Right renal cortex interstitium (tissue), 3 donors: ENCODE results near the gene AGPAT4. TPM values are rescaled to one million over a fixed set of nuclear protein-coding genes. Genes with fewer than 3 reads are reported as not detected.
"Not testable (repeated sequence)": the region's sequence is repeated elsewhere in the genome, so short reads cannot be mapped to it uniquely, and the experiment has no call there.

Experiments
- DNase-seq, 3 donors: peaks; one replicate each; pipeline ENCODE4 v3.0.0-alpha.2; 2013; ENCODE audit warnings: low read depth in 3 of 3, low spot score in 2 of 3
- polyA plus RNA-seq, 3 donors: library from polyadenylated mRNA; unstranded; fragments of 120-200 nt; gene quantifications; one replicate each; pipeline ENCODE4 v1.2.1, GENCODE V29; 2013; ENCODE audit not compliant: insufficient read length in 3 of 3

Gene AGPAT4
- polyA plus RNA-seq, 3 donors, result 16.3 to 19.4 (median 17.9) TPM

DNA sequence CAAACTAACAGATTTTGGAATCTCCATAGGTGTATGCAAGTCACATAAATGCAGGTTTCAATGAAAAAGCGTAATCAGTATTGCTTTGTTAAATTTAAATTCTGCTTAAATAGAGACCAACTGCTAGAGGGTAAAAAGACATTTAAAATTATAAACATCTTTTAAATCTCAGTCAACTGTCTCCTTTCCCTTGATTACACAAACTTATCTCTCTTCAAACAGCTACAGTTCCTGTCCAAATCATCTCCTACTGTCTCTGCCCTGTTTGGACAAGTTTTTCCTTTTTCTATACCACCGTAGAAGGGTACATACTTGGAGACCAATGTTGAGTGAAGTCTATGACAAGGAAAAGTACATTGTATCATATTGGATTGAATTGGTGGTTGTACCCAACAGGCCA is 43.5 kb downstream of the AGPAT4 start:
- no peak for DNase-seq

DNA sequence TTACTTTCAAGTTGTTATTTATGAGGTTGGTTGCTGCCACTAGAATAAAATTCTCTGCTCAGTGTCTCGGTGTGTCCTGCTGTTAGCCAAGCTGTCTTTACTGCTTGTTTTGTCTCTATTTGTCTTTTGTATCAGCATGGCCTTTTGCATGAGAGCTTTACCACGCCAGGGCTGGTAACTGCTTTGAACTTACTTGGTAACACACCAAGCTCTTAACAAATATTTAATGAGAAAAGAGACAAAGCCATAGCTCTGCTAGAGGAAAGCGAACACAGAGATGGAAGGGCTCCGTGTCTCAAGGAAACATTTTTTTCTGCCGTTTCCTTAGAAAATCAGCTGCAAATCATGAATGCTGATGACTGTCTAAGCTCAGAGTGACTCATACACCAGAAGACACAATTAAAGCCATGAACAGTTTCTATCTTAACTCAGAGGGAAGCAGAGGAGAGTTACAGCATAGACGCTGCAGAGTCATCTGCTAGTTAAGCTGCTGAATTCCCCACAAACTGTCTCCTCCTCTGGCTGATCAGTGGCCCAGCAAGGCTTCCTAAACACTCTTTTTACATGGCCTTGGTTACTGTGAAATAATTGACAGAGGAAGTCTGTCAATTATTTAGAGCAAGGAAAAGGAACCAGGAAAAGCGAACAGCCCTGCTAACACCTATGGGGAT is 44.8 kb downstream of the AGPAT4 start:
- DNase-seq, result no peak

DNA sequence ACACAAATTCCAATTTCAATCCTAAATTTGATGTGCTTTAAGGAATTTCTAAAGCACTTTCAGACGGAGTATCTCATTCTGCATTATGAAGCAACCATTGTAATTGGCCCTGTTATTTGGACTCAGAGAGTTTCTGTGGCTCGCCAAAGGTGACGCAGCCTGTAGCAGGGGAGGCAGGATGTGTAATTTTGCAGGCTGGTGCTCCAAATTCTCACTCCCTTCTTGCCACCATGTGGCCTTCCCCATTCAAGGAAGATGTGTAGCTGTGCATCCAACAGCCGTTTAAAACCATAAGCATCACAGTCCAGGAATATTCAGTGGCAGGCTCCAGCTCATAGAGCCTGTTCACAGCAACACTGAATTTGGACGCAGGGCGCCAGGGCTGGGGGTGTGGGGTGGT is 45.8 kb downstream of the AGPAT4 start:
- DNase-seq, result no peak

DNA sequence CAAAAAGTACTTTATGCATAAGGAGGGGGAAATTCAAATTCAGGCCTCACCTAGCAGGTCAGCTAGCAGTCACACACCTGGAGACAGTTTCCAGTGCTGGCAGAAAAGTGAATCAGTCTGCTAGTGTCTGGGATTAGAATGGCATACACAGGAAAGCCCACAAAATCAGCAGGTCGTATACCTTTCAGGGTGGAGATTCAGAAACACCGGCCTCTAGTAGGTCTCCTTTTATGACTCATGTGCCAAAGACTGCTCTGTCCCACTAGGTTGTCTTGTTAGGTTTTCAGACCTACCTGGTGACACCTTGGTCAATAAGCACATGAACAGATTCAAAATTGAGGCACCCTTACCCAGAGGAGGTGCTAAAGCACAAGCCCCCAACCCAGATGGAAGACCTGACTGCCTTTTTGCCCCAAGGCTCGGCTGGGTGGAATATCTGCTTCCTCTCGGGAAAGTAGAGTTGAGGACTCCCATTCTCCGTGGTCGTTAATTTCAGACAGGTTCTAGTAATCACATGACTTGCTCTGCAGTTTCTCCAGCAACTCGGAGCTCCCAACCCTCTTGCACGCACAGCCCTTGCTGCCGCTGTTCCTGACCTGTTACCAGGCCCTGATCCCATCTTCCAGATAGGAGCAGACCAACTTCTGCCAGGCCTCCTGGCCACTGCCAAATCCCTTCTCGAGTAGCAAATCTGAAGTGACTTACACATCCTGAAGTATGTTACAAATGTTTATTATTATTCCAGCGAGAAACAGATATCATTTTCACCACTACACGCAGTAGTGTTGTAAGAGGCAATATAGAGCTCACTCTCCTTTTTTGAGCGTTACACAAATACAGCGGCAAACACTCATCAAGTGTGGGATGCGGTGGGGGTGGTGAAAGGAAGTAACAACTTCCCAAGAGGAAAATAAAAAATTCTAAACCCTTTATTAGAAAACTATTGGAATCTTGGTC is 46.6 kb downstream of the AGPAT4 start:
- DNase-seq, result no peak

DNA sequence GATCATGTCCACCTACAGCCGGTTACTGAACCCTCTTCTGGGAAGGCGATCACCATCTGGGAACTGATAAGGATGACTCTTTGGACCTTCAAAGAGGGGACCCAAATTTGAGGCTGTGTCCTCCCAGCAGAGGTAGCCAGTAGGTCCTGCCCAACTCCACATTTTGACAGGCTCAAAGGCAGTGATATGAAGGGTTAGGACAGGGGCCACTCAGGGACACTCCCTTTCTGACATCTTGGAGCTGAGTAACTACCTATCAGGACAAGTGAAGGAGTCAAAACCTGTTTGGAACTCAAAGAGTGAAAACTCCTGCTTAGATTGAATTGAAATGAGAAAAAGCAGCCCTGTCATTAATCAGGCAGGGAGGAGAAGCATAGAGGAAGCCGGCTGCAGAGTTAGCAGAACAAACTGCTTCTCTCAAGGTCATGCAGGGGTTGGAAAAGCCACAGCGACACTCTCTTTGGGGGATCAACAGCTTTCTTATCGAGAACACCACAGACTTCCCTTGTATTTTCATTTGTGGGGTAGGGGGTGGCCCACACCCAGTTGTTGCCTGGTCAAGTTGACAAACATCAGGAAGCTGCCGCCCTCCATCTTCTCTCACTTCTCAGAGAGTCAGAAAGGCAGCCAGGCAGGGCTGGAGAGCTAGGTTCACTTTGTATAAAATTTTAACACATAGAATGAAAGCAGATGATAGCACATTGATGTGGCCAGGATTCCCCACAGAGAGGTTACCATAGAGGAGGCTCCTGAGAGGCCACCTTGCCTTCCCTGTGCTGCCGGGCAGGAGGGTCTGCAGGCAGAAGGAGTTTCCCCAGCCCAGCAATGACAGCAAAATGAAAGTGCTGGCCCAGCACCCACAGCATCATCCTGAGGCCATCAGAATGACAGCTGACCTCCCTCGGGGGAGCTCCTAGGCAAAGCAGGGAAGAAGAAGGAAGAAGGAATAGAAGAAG is 47.6 kb downstream of the AGPAT4 start:
- no peak for DNase-seq

DNA sequence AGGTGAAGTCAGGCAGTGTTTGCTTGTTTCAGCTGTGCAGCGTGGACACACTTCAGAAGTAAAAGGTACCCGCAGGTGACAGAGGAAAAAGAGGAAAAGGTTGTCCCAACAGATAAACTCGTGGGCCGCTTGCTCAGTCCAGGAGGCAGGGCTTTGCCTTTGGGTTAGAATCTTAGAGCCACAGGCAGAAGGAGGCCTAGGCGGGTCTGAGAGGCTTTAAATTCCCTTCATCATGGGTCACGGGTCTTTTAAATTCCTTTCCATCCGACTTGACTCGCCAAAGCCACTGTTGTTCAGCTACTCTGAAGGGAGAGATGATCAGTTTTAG is 48.2 kb downstream of the AGPAT4 start:
- DNase-seq, result no peak

DNA sequence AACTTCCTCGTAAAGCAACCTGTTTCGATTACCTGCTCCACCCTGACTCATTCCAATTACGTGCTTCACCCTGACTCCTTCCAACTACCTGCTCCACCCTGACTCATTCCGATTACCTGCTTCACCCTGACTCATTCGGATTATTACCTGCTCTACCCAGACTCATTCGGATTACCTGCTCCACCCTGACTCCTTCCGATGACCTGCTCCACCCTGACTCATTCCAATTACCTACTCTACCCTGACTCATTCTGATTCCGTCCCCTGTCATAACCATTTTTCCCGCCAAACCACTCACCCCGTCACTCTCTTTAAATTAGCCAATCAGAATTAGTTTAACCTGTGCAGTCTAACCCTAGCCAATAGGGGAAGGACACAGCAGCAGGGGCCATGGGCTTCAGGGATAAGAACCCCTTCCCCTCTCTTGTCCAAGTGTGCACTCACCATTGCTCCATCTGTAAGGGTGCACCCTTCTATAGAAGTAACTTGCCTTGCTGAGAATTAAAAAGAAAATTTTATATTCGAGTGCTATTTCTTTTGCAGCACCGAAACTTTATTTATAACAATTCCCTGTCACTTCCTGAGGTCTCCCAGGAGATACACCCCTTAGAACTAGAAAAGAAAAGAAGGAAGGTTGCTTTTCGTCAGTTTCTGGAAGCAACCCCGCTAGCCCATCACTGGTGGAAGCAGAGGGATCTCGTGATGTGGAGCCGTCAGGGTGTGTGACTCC is 48.7 kb downstream of the AGPAT4 start:
- DNase-seq, result not testable (repeated sequence)

DNA sequence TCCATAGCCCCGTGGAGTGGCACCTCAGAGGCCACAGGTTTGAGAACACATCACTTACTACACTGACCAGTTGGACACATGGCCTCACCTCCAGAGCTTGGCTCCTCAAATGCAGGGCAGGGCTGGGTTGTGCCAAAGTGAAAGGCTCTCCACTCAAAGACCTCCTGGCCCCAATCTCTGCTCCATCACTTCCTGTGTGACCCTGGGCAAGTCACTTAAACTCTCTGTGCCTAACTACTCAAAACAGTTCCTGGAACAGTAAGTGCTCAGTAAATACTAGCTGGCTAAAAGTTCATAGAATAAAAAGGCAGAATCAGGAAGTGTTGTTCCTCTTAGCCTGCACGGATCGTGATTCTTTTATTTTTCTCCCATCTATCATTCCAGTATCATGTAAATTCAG is 50.2 kb downstream of the AGPAT4 start:
- DNase-seq, result no peak

DNA sequence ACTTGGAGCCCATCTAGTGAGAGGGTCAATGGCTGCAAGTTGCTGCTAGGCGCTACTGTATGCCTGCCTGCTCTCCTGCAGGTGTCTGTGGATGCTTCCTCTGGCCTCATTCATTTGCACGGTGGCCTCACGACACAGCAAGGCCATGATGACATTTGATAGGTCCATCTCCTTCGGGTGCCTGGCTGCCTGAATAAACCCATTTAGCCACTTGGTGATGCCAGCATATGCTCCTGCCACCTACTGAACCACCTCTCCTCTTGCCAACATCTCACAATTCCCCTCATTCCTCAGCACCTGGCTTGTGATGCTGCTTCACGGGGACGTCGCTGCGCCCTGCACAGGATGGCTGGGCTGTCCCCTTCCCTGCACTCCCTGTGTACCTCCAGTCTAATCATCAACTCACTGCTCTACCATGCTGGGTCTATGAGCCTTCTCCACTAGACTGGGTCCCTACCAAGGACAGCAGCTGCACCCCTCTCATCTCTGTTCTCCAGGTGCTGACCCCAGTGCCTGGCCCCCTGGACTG is 51.1 kb downstream of the AGPAT4 start:
- no peak for DNase-seq

DNA sequence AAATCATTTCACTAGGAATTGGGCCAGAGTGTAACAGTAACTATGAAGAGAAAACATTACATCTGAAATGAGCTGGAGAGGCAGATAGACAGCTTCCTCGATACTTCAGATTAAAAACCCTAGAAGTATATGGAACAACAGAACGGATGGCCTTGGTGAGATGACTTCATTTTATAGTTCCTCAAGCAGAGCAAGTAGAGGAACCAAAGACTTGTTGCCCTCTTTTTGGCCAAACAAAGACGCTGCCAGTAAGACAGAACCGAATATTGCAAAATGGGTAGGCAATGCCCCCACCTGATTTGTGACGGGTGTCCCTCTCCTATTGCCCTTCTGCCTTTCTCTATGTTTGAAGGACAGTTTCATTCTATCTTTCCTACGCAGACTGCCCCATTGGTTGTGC is 53.5 kb downstream of the AGPAT4 start:
- no peak for DNase-seq

DNA sequence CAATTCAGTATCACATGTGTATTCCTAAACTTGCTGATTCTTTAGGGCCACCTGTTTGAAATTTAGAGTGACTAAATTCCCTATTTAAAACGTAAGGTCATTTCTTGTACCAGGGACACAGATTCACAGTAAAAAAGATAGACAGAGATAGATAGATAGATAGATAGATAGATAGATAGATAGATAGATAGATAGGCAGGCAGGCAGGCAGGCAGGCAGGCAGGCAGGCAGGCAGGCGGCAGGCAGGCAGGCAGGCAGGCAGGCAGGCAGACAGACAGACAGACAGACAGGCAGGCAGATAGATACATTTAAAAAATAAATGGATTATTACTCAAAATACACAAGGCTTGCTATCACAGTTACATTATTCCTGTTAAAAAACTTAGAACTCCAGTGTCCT is 54.2 kb downstream of the AGPAT4 start:
- no peak for DNase-seq

DNA sequence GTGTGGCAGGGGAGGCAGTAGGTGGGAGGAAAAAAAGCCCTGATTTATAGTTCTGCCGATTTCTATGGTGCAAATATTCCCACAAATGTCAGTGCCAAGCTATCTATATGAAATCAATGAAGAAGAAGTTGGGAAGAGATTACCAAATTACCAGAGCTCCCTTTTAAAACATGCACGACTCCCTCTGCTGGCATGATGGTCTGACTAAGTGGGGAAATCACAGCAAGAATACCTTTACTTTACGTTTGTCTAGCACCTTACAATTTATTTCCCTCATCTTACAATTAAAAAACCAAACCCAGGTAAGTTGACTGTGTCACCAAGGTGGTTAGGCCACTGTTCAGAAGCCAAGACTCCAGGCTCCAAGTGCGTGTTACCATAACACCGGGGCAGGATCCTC is 55.6 kb downstream of the AGPAT4 start:
- no peak for DNase-seq

DNA sequence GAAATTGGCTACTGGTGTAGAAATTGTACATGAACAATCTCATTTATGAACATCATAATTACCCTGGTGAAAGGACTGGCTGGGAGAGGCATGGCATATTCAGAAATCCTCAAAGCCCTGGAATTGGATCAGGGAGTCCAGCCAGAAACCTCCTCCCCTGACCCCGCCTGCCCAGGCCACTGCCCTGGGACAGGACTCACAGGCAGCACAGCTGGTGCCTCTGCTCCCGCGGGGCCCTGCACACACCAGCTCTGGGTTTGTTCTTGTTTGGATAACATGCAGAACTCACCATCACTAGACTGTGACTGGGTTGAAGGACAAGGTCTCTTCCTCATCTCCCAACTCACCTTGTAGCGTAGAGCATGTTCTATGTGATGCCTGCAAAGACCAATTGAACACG is 56.2 kb downstream of the AGPAT4 start:
- DNase-seq, result no peak

DNA sequence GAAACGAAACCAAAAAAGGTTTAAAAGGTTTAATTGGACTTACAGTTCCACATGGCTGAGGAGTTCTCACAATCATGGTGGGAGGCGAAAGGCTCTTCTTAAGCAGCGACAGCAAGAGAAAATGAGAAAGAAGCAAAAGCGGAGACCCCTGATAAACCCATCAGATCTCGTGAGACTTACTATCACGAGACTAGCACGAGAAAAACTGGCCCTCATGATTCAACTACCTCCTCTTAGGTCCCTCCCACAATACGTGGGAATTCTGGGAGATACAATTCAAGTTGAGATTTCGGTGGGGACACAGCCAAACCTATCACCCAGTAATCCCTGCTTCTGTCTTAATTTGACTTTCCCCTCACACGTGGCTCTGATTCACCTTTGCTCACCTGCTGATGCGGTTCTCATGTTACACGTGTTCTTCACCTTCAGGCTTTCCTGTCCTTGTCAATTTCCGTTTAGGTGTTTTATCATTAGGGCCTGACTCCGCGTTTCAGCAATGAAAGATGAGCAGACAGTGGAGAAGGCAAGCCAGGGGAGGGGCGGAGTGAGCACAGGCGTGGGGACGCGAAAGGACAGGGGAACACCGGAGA is 57.1 kb downstream of the AGPAT4 start:
- no peak for DNase-seq

DNA sequence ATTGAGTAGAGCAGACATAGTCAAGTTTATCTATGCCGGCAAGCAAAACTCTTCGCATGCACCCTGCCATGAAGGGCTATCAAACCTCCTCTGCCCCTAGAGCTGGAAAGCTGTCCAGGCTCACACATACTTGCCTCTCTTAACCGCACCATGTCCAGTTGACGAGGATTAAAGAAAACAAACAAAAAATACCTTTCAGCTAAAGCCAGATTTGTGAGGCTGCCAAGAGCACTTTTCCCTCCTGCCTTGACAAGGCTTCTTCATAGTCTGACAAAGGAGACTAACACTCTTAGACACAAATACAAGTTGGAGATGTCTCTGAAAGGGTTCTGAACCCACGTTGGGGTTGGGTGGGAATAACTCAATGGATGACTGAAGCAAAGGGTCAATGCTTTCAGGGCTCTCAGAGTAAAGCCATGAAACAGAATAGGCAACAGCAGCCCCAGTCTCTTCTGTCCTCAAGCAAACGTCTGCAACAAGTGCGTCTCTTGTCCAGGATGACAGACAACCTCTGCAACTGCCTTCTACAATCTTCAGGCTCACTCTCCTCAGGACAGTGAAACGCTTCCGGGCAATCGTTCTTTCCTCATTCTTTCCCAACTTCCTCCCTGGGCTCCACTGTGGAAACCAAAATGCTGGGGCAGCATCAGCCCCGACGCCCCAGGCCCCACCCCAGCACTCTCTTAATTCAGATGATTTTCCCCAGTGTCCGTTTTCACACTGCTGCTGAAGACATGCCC is 57.8 kb downstream of the AGPAT4 start:
- no peak for DNase-seq

DNA sequence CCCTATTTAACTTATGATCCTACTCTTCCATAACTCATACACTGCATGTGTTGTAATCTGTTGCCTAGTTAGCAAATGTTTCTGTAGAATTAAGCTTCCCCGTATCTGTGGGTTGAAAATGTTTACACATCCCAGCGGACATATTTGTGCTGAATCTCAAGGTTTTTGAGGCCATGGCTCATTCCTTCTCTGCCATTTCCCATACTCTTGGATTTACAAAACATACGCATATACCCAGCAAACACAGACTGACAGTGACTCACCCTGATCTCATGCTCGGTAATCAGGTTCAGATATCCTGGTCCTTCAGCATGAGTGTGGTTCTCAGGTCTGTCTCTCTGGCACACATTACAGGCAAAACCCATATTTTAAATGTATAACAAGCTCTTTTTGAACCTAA is 58.7 kb downstream of the AGPAT4 start:
- DNase-seq, result no peak

DNA sequence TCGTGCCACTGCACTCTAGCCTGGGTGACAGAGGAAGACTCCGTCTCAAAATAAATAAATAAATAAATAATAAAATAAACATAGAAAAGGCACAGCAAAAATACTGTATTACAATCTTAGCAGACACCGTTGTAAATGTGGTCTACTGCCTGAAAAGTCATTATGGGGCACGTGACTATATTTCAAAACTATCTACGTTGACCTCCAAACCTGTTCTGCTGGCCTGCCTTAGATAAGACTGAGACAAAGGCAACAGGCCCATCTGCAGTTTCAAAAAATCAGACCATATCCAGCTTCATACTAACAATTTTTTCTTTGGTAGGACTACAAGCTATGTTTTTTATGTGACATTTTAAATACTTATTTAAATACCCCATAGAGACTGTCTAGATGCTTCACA is 59.1 kb downstream of the AGPAT4 start:
- DNase-seq, result no peak

DNA sequence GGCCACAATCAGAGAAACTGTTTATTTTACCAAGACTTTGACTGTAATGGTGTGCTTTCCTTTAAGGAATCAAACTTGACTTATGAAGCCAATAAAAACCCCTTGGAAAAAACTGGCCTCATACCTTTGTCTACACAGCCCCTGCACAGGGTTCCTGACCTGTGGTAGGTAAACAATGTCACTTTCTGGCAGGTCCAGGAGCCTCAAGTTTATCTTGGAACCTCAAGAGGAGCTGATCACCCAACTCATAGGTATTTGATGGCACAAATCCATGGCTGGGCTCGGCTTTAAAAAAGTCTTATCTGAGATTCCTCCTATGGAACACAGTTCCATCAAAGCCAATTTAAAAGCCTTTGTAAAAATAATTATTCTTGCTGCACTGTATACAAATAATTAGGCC is 61.0 kb downstream of the AGPAT4 start:
- no peak for DNase-seq

DNA sequence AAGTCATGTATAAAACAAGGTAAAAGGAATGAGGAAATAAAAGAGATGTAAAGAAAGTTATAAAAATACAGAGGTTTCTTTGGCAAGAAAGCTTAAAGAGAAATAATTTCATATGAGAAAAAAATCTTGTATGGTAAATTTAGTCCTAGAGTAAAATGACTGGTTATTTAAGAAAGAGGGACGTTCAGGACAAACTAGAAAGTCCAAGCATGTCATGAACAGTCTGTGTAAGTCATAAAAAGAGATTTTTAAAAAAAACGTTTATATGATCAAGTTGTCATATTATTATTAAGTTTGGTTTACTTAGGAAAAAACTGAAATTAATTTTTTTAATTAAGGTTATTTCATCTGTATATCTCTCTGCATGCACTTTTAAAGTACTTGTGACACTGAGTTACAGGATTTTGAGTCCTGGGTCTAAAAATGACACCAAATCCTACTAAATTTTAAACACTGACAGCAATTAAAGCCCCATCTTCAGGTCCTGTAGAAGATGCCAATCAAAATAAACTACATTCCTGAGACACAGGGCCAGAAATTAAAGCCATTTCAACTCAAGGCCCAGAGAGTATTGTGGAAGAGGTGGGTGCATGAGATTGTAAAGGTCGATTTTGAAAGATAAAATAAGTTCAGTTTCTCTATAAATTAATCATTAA is 62.4 kb downstream of the AGPAT4 start:
- DNase-seq, result no peak
